PC-9 (cell line): ENCODE data around the gene DNAJC30. TPM values are rescaled to one million over a fixed set of nuclear protein-coding genes. Genes with fewer than 3 reads are reported as not detected.

Source experiments
- BruUV-seq: library from RNA; stranded (reverse); fragments of 400-500 nt; replicated peaks from 2 replicates; lab custom pipeline; 2021; lab: Mats Ljungman, UMichigan
- CTCF ChIA-PET: fragments of 300-600 bp; sonication (Branson Sonifier 250); formaldehyde crosslinking; loops from one replicate; lab custom pipeline; 2022; ENCODE audit warnings: antibody characterized with exemption; lab: Charles Lee
- POLR2A ChIA-PET: fragments of 300-600 bp; sonication (Branson Sonifier 250); formaldehyde crosslinking; loops from one replicate; lab custom pipeline; 2022; ENCODE audit warnings: antibody characterized with exemption; ENCODE audit not compliant: unreplicated experiment; lab: Charles Lee
- DNase-seq, 2 experiments: peaks; one replicate each; pipeline versions ENCODE4 v3.0.0 to v3.0.0-alpha.2; 2015 to 2022; ENCODE audit warnings: mixed read lengths in 1 of 2
- H2AFZ ChIP-seq: fragments of 200-600 bp; sonication (generic); 2 replicates; pipeline ENCODE4 v1.8.1; 2017; ENCODE audit warnings: antibody characterized with exemption
- H3F3A ChIP-seq: fragments of 200-600 bp; sonication (generic); 2 replicates; pipeline ENCODE4 v1.8.1; 2017; ENCODE audit warnings: antibody characterized with exemption, mild to moderate bottlenecking, low read depth; ENCODE audit not compliant: insufficient read depth
- H3K27ac ChIP-seq: fragments of 200-600 bp; sonication (generic); 2 replicates; pipeline ENCODE4 v1.6.1; 2016; ENCODE audit warnings: mixed run types
- H3K27me3 ChIP-seq: fragments of 200-600 bp; sonication (generic); 2 replicates; pipeline ENCODE4 v1.6.1; 2016; ENCODE audit warnings: low read depth, mixed run types; ENCODE audit not compliant: insufficient read depth
- H3K36me3 ChIP-seq: fragments of 200-600 bp; sonication (generic); 2 replicates; pipeline ENCODE4 v1.6.1; 2016; ENCODE audit warnings: low read depth, mixed run types
- H3K4me1 ChIP-seq: fragments of 200-600 bp; sonication (generic); replicated peaks from 2 replicates; pipeline ENCODE4 v1.6.1; 2016; ENCODE audit warnings: mixed run types; ENCODE audit not compliant: insufficient read depth
- H3K4me2 ChIP-seq: fragments of 200-600 bp; sonication (generic); 2 replicates; pipeline ENCODE4 v1.6.1; 2017; ENCODE audit warnings: mixed run types
- H3K4me3 ChIP-seq: fragments of 200-600 bp; sonication (generic); 2 replicates; pipeline ENCODE4 v1.6.1; 2016; ENCODE audit warnings: mixed run types
- H3K79me2 ChIP-seq: fragments of 200-600 bp; sonication (generic); 2 replicates; pipeline ENCODE4 v1.6.1; 2017; ENCODE audit warnings: low read depth, mixed run types
- H3K9me2 ChIP-seq: fragments of 200-600 bp; sonication (generic); 2 replicates; pipeline ENCODE4 v1.8.1; 2017; ENCODE audit warnings: mild to moderate bottlenecking; ENCODE audit not compliant: insufficient read depth
- H3K9me3 ChIP-seq: fragments of 200-600 bp; sonication (generic); 2 replicates; pipeline ENCODE4 v1.8.1; 2016; ENCODE audit warnings: low read depth; ENCODE audit not compliant: insufficient read depth
- H4K20me1 ChIP-seq: fragments of 200-600 bp; sonication (generic); 2 replicates; pipeline ENCODE4 v1.8.1; 2017; ENCODE audit not compliant: insufficient read depth
- EZH2 ChIP-seq: fragments of 200-600 bp; sonication (generic); IDR thresholded peaks from 2 replicates; pipeline ENCODE4 v1.8.0; 2017; ENCODE audit warnings: antibody characterized with exemption, low read depth
- intact Hi-C: fragments of 100-400 bp; cut with micrococcal nuclease; formaldehyde crosslinking; loops from one replicate; pipeline ENCODE4 v1.10.0; 2022; ENCODE audit not compliant: unreplicated experiment
- total RNA-seq: library from RNA; stranded (reverse); gene quantifications from 2 replicates; pipeline ENCODE4 v1.2.3, GENCODE V29; 2021
- TF ChIP-seq, protein P1 (sequence below): fragments of 200-600 bp; sonication (generic); conservative IDR thresholded peaks from 2 replicates; pipeline ENCODE4 v1.6.1; 2017; ENCODE audit warnings: mixed run types, antibody characterized with exemption, mild to moderate bottlenecking, moderate library complexity

DNAJC30 gene
- total RNA-seq, 1 experiment from 2014 or later, result 9.5 TPM

DNA sequence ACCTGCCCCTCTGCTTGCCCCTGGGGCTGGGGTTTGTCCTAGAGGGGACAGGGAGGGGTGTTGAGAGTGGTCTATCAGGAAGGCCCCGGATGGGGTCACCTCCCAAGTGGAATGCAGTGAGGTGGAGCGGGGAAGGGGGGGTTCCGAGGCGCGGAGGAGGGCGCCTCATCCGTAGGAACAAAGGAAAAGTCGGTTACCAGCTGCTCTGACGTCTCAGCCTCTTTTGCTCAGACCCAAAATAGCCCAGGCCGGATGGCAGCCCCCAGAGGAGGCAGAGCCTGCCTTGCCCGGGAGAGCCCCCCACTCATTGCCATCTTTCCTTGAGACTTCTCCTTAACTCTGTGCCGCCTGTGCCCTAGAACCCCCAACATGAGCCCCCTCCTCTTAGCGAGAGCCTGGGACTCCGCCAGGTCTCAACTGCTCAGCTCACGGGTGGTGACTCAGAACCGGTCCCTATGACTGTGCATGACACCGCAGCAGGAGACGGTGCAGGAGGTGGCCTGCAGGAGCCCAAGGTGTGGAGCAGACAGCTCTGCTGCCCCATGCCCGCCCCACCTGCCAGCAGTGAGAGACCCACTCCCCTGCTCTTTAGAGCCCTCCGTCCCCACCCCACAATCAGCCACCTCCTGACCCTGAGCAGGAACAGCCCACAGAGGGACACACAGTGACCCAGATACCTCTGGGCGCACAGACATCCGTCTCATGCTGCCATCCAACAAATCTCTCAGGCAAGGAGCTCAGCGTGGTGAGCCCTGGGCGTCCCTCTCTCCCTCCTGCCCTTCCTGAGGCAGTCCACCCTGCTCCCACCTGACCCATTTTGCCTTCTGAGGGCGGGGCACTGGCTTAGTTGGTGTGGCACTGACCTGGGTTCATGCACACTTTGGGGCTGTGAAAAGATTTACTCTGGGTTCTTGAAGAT, 23.1 kb upstream of the DNAJC30 start:
- POLR2A ChIA-PET, result interaction anchor here (0.5 to 1.5 kb wide), 8 partner anchors 9 to 184 kb away, joined by 3 to 11 read pairs (median 5); partner anchors contain the start of genes BAZ1B and METTL27
- Histone ChIP-seq H3K36me3 (peaks cover 27% of the 10 kb centered on the region; the same call in 1 of the 2 replicates), H3K9me3 (no peaks in the 10 kb centered on the region), H3K9me2 (no peaks in the 10 kb centered on the region), H3K4me1 (peaks cover 34% of the 10 kb centered on the region), H3K79me2 (peaks cover 35% of the 10 kb centered on the region), H3K27ac (peak overlapping the region; percentile 85), H3F3A (peaks cover 79% of the 10 kb centered on the region), H3K4me3 (peak overlapping the region; percentile 25; the same call in 1 of the 2 replicates), H4K20me1 (peaks cover 25% of the 10 kb centered on the region), H2AFZ (no peak overlapping the region), H3K4me2 (peak overlapping the region; percentile 76), H3K27me3 (no peaks in the 10 kb centered on the region)
- CTCF ChIA-PET, result interaction anchor here (0.5 to 1.0 kb wide), 2 partner anchors 105 to 316 kb away, joined by 3 to 5 read pairs; no protein-coding TSS in a partner anchor
- peak; percentile 71 to 86 for DNase-seq
- TF ChIP-seq, protein P1, sequence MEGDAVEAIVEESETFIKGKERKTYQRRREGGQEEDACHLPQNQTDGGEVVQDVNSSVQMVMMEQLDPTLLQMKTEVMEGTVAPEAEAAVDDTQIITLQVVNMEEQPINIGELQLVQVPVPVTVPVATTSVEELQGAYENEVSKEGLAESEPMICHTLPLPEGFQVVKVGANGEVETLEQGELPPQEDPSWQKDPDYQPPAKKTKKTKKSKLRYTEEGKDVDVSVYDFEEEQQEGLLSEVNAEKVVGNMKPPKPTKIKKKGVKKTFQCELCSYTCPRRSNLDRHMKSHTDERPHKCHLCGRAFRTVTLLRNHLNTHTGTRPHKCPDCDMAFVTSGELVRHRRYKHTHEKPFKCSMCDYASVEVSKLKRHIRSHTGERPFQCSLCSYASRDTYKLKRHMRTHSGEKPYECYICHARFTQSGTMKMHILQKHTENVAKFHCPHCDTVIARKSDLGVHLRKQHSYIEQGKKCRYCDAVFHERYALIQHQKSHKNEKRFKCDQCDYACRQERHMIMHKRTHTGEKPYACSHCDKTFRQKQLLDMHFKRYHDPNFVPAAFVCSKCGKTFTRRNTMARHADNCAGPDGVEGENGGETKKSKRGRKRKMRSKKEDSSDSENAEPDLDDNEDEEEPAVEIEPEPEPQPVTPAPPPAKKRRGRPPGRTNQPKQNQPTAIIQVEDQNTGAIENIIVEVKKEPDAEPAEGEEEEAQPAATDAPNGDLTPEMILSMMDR, result no peak
- intact Hi-C loops, result loop anchor here (1.0 kb wide), 2 partner anchors 9 to 23 kb away; partner anchors contain the start of genes BUD23 and DNAJC30
- BruUV-seq, result TSS peak; percentile 37

DNA sequence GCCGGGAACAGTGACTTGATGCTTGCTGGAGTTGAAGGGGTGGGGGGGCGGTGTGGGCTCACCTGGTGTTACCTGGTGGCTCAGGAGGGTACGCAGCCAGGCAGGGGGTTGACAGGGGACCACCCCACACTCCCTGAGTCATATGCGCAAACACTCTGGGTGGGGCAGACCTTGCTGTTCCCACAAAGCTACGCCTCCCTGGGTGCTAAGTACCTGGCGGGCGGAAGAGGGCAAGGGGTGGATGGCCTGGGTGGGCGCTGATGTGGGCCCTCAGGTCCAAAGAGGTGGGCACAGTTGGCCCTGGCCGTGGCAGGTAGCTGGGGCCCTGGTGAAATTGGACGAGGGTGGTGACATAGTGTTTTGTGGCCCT, 22.3 kb upstream of the DNAJC30 start:
- peaks cover 27% of the 10 kb centered on the region; the same call in 1 of the 2 replicates for H3K36me3 ChIP-seq
- BruUV-seq, result no TSS peak
- ChIA-PET CTCF (interaction anchor here (0.6 to 0.8 kb wide), 2 partner anchors 15 to 243 kb away, joined by 3 to 33 read pairs; no protein-coding TSS in a partner anchor), POLR2A (no interaction called here)
- no peaks in the 10 kb centered on the region for H3K27me3 ChIP-seq
- intact Hi-C loops, result no loop called here
- H3K4me1 ChIP-seq, result peaks cover 34% of the 10 kb centered on the region
- peaks cover 81% of the 10 kb centered on the region for H3F3A ChIP-seq
- H3K79me2 ChIP-seq, result peaks cover 27% of the 10 kb centered on the region
- H3K9me3 ChIP-seq, result no peaks in the 10 kb centered on the region
- DNase-seq, result peak; percentile 33 to 46
- no peak overlapping the region for H3K4me3 ChIP-seq
- H3K27ac ChIP-seq, result peak overlapping the region; percentile 85
- H3K9me2 ChIP-seq, result no peaks in the 10 kb centered on the region
- H3K4me2 ChIP-seq, result peak overlapping the region; percentile 76
- no peak for TF ChIP-seq EZH2
- H4K20me1 ChIP-seq, result peaks cover 22% of the 10 kb centered on the region
- H2AFZ ChIP-seq, result no peak overlapping the region

DNA sequence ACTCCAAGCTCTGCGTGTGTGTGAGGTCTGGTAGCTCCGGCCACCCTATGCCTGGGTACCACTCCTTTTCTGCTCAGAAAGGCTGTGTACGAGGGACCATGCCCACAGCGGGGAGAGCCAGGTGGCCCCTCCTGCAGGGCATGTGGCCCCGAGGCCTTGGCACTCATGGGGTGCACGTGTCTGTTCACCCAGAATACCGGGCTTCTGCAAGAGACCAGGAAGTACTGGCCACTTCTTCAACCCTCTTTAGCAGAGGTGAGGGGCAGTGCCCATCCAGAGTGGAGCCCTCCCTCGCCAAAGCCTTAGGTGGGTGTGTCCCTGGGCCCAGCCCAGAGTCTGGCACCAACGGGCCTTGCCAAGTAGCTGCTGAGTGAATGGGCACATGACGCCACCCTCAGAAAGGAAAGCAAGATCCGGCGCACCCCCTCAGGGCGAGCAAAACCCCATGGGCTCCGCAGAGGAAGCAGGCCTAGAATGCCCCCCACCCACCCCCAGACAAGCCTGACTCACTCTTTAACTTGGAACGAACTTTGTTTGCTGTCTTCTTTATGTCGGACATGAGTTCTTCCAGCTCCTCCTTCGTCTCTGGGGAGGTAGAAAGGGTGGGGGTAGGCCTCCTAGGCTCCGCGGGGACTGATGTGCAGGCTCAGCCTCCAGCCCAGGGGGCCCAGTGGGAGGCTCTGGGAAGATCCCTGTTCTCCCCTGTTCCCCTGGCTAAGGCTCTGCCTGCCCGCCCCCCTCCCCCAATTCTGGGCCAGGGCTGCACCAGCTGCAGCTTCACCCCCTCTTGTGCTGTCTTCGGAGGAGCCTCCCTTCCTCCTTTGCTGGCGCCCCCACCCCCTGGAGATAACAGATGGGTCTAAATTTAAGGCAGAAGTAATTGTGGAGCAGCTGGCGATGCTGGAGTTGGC, 21.6 kb upstream of the DNAJC30 start:
- Histone ChIP-seq H2AFZ (no peak overlapping the region), H3K79me2 (peaks cover 21% of the 10 kb centered on the region), H3F3A (peaks cover 78% of the 10 kb centered on the region), H3K36me3 (peaks cover 27% of the 10 kb centered on the region; the same call in 1 of the 2 replicates), H3K27me3 (no peaks in the 10 kb centered on the region), H3K4me1 (peaks cover 34% of the 10 kb centered on the region), H3K9me2 (no peaks in the 10 kb centered on the region), H3K4me3 (no peak overlapping the region), H3K27ac (peak overlapping the region; percentile 85), H4K20me1 (peaks cover 16% of the 10 kb centered on the region; the same call in 1 of the 2 replicates), H3K4me2 (peak overlapping the region; percentile 76; the same call in 1 of the 2 replicates), H3K9me3 (no peaks in the 10 kb centered on the region)
- ChIA-PET CTCF (interaction anchor here (0.6 to 0.8 kb wide), 3 partner anchors 15 to 242 kb away, joined by 3 to 33 read pairs (median 3); no protein-coding TSS in a partner anchor), POLR2A (interaction anchor here (0.5 to 0.6 kb wide), 5 partner anchors 13 to 127 kb away, joined by 3 to 17 read pairs (median 4); partner anchors contain the start of gene TBL2)
- intact Hi-C loops, result no loop called here
- DNase-seq, result peak; percentile 46 to 91
- TF ChIP-seq EZH2, result no peak
- TF ChIP-seq, protein P1, result no peak
- BruUV-seq, result no TSS peak
